ENCODE results near the gene SSH3. TPM values are rescaled to one million over a fixed set of nuclear protein-coding genes. Genes with fewer than 3 reads are reported as not detected.

The SSH3 gene
- total and polyA plus RNA-seq, 2 of the 8 experiments (the other 6 are each of a cell fraction or from before 2014, with no cell fraction given), result 16.9 to 19.8 TPM

GRCh38 chr11:67309661-67310061 lies 6.3 kb downstream of the SSH3 start:
- Histone ChIP-seq H3K4me2 (ENCODE audit: insufficient read depth in 1 of 2, low read depth in 2 of 2, low read length in 2 of 2) (no peak overlapping the region), H3K79me1 (ENCODE audit: low read depth, low read length) (no peaks in the 10 kb centered on the region), H3K23me2 (ENCODE audit: low read depth, low read length) (no peaks in the 10 kb centered on the region), H4K91ac (replicated peaks; ENCODE audit: insufficient read length, low read length) (no peak overlapping the region), H3K4ac (replicated peaks; ENCODE audit: insufficient read length, low read depth, low read length) (no peak overlapping the region), H3K14ac (ENCODE audit: insufficient read length) (no peak overlapping the region), H3K23ac (ENCODE audit: insufficient read length) (no peak overlapping the region), H2BK120ac (replicated peaks; ENCODE audit: low read depth, low read length) (no peak overlapping the region), H2BK20ac (ENCODE audit: low read length) (no peak overlapping the region), H3K4me1 (replicated peaks in 1 of 4; ENCODE audit: control insufficient read depth in 3 of 4, insufficient read depth in 4 of 4, low read length in 3 of 4) (peaks cover 0 to 2% (median under 1%) of the 10 kb centered on the region in 4 experiments; a peak in 4 of 7 replicates), H2BK5ac (ENCODE audit: low read depth, low read length) (no peak overlapping the region), H3K9me3 (ENCODE audit: insufficient read depth in 2 of 2, low read depth in 1 of 2, low read length in 1 of 2) (no peaks in the 10 kb centered on the region), H3K4me3 (ENCODE audit: extremely low read depth in 1 of 4, insufficient read depth in 2 of 4, low read depth in 3 of 4, low read length in 4 of 4) (no peak overlapping the region), H4K5ac (ENCODE audit: insufficient read length, low read depth, low read length) (no peak overlapping the region), H3K9ac (replicated peaks in 1 of 4; ENCODE audit: extremely low read depth in 1 of 4, low read depth in 3 of 4, low read length in 3 of 4) (no peak overlapping the region), H3K56ac (replicated peaks; ENCODE audit: insufficient read length, low read depth, low read length) (no peak overlapping the region), H4K8ac (ENCODE audit: extremely low read depth, insufficient read depth, low read length) (no peak overlapping the region; the same call in 1 of the 2 replicates), H3K27ac (ENCODE audit: low read depth, low read length) (no peak overlapping the region), H3K18ac (ENCODE audit: extremely low read depth, low read length) (no peak overlapping the region), H3K36me3 (ENCODE audit: control insufficient read depth in 2 of 4, insufficient read depth in 4 of 4, low read length in 3 of 4) (peaks cover 0 to 4% (median 0%) of the 10 kb centered on the region in 4 experiments; a peak in 2 of 8 replicates), H3K27me3 (replicated peaks in 1 of 4; ENCODE audit: control insufficient read depth in 3 of 4, extremely low read depth in 1 of 4, insufficient read depth in 3 of 4, low read length in 3 of 4) (peaks cover 0 to 2% (median under 1%) of the 10 kb centered on the region in 4 experiments; a peak in 3 of 7 replicates), H2BK12ac (ENCODE audit: low read depth, low read length) (no peak overlapping the region), H3K79me2 (ENCODE audit: control insufficient read depth in 1 of 2, insufficient read depth in 2 of 2, low read length in 2 of 2) (no peaks in the 10 kb centered on the region), H4K20me1 (replicated peaks in 1 of 2; ENCODE audit: control insufficient read depth in 1 of 2, insufficient read depth in 2 of 2, low read length in 2 of 2) (peaks cover 0 to 6% of the 10 kb centered on the region in 2 experiments), H2AK5ac (ENCODE audit: low read depth, low read length) (no peak overlapping the region), H2BK15ac (ENCODE audit: low read length) (no peak overlapping the region), H2AFZ (ENCODE audit: low read length) (no peak overlapping the region)
- 91% methylated on average over 14 of the region's 14 CpGs; no CpG with 5 or more reads in 1 of the 2 experiments for WGBS, 2 experiments (ENCODE audit: extremely low coverage in 1 of 2, insufficient coverage in 1 of 2, insufficient read length in 1 of 2, insufficient replicate concordance in 2 of 2, low coverage in 1 of 2, low lambda C conversion rate in 2 of 2, missing lambda C conversion rate in 1 of 2)
- ChIA-PET POLR2A (ENCODE audit: partially characterized antibody) (interaction anchor here (0.7 to 1.0 kb wide), 2 partner anchors 69 to 83 kb away, joined by 3 read pairs; no protein-coding TSS in a partner anchor), CTCF (ENCODE audit: partially characterized antibody) (interaction anchor here (1.3 to 3.9 kb wide), 6 partner anchors 8 to 73 kb away, joined by 5 to 14 read pairs (median 8); no protein-coding TSS in a partner anchor)
- DNase-seq (ENCODE audit: low read depth in 1 of 2, low spot score in 2 of 2), result no peak
- TF ChIP-seq TBP (IDR thresholded peaks at IDR 0.05; ENCODE audit: low read depth, low read length), result no peak
- TF ChIP-seq ASH2L (IDR thresholded peaks at IDR 0.05; ENCODE audit: low read length), result no peak
- no peak for FAIRE-seq
